Stimulated activated CD4-positive, alpha-beta T cell treated with anti-CD3 and anti-CD28 coated beads, Interleukin-1b, Interleukin-23, amount 100 ng/mL, for 1 hour (primary cell): ENCODE results near the gene FRMD4A.

ENCODE experiments used
- DNase-seq, 2 donors: peaks; one replicate each; pipeline ENCODE4 v3.0.0-alpha.2; 2020; ENCODE audit warnings: low read depth in 2 of 2

FRMD4A gene

DNA sequence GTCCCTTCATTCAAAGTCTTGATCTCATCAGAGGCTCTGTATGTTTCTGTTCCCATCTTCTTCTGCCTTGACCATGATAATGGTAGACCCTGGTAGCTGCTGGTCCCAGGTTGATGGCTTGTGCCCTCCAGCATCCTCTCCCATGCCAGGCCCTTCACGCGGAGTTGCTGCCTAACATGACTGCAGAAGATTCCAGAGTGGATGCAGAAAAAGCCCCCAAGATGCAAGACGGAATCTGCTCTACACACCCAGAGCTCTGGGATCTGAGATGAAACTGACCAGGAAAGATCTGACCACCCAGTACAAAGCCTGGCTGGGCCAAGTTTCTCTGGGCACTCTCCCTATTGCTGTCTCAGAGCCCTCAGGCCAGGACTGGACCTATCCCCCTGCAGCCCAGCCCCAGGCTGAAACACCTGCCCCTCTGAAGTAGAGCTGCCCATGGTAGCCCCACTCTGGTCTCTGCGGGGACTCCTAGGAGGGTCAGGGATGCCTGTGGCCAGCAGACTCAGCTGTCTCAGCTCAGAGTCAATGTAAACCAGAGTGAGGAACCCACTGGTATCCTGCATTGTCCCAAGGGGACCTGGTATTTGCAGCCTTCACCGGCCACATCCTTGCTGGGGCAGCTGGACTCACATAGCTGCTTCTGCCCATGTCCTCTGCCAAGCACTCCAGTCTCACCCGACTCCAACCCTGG, 9.5 kb upstream of the FRMD4A start:
- no peak for DNase-seq

DNA sequence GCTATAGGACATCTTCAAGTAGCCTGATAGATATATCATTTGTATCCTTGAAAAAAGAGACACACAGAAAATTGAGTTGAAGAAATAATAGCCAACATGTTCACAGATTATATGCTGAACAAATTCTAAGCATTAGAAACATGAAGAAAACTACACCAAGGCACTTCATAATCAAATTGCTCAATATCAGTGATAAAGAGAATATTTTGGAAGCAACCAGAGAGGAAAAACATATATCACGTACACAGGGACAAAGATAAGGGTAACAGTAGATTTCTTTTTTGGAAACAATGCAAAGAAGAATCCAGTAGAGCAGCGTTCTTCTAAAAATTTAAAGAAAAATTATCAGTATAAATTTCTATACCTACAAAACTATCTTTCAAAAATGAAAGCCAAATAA, 6.0 kb upstream of the FRMD4A start:
- DNase-seq, result no peak

DNA sequence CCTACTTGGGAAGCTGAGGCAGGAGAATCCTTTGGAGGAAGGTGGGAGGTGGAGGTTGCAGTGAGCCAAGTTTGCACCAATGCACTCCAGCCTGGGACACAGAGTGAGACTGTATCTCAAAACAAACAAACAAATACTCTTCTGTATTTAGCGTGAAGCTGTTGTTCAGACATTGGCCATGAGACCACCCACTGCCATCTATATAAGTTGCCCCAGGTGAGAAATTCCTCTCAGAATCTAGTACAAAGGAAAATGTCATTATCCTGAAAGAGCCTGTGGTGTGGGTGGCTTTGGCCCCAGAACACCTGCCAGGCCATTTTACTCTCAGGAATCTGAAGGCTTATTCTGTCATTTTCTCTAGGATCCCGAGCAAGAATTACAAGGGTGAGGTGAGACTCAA, 4.0 kb upstream of the FRMD4A start:
- no peak for DNase-seq

DNA sequence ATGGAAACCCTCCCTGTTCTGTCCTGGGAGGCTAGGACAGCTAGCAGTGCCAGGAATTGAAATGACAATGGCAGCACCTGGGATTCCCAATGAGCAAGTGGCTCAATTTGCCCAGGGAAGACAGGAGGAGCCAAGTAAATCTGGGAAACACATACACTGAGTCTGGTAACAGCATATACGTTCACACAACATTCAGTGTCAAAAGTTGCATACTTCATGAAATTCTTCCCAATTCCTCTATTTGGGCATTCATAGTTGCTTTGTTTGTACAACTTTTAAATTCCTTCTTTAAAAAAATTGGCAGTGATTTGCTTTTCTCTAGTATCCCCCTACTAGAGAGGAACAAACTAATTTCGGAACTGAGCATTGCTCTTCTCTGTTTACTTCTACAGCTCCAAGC, 2.9 kb upstream of the FRMD4A start:
- DNase-seq, result no peak

DNA sequence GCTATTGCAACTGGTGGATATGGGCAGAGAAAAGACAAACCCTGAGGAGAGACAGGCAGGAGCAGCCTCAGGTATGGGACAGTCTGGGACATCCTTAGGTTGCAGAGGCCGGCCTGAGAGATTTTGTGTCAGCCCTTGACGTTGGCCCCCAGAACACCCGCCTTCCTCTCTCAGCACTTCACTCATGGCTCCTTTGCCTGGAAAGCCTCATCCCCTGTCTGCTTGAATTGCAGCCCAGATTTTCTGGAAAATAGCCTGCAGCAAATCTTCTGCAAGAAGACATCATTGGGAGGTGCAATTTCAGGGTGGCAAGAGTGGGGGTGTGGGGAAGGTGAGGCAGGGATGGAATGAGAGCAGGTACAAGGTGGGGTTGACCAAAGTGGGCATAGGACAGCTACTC, 2.2 kb upstream of the FRMD4A start:
- no peak for DNase-seq

DNA sequence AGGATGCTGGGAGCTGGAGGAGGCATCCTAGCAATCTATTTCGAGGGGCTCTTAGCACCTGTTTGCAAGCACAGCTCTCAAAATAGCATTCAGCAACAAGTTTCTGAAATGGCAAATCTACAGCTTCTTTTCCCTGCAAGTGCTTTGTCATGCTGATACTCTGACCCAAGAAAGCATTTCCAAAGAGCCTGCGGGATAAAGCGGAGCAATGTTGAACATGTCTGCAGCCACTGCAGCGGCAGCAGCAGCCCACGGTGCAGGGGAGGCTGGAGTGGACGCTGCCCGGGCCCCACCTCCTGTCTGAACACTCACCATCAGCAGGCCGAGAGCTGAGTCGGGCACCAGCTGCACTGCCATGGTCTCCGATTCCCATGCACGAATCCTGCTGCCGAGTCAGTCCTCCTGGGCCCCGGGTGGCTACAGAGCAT, 964 bp downstream of the FRMD4A start:
- DNase-seq, result no peak

DNA sequence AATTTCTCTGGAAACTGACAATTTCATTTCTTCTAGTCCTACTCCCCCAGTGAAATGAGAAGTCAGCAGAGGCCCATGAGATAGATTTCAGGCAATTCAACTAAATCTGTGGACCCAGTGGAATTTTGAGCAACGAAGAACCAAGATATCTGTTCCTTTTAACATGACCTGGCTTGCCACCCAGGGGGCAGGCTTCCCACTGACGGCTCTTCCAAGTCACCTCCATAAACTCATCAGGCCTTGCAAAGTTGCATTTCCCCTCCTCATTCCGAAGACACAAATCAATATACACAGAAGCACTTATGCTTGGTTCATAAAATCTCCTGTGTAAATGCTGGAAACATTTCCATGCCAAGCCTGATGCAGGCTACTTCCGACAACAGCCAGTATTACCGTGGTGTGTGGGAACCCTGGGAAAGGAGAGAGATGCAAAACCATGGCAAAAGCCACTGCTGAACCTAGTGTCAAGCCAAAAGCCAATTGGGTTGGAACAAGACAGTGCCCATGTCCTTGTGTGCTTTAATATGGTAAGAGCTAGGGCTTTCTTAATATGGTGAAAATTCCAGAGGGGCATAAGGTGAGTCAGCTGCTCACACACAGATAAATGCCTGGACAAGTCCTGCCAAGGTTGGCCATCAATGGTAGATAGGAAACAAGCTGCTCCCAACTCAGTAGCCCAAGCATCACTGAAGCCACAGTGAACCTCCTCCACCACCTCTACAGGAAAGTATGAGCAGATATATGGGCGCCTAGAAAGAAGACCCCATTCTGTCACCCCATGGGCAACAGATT, 1.6 kb downstream of the FRMD4A start:
- DNase-seq, result no peak

DNA sequence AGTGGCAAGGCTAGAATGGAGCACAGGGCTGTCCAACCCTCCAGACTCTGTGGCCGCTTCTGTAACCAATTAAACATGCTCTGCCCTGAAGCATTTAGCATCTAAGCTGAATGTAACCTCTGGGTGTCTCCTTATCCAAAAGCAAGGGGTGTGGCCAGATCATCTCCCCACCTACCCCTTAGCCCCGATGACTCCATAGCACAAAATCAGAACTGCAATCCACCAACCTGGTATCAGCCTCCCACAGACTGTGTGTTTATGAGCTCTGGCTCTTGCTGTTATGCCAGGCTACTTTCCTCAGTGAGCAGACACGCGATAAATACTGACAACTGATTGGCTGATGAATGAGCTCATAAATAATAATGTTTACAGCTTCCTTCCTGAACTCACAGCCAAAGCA, 3.2 kb downstream of the FRMD4A start:
- DNase-seq, result no peak

DNA sequence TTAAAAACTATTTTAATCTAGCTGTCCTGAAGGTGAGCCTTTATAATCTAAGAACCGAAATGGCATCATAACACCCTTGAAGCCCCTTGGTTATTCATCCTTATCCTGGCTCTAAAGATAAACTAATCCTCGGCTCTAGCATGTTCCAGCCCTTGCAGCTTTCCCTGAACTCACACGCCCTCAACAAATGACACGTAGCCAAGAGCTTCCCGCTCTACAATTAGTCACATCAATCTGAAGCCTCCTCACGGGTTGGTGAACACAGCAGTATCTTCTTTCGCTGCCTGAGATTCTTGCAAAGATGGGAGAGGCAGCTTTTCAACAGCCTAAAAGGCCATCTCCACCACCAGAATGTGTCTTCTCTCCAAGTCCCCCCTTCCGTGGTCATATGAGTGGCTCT, 4.1 kb downstream of the FRMD4A start:
- DNase-seq, result no peak

DNA sequence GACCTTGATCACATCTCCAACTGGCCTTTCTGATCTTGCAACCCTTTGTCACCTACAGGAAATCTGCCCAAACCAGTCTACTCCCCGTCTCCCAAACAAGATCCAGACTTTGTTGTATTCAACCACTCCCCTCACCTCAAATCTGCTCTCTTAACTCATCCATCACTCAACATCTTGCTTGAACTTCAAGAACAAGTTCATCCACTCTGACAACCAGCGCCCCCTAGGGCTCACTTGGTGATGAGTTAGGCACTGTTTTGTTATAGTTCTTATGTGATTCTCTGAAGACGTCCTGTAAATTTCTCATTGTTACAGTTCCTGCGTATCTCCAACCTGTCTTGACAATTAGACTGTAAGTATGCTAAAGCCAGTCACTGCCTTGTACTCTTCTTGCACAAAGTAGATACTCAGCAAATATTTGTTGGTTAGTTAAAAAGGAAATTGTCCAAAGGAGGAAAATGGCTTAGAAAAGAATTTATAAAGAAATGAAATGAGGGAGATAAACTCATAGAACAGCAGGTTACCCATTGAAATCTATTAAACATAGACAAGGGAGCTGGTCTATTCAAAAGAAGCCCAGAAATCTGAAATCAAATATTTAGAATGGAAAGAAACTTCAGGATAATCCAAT, 5.3 kb downstream of the FRMD4A start:
- peak in 1 of 2 donors; percentile 45 for DNase-seq

DNA sequence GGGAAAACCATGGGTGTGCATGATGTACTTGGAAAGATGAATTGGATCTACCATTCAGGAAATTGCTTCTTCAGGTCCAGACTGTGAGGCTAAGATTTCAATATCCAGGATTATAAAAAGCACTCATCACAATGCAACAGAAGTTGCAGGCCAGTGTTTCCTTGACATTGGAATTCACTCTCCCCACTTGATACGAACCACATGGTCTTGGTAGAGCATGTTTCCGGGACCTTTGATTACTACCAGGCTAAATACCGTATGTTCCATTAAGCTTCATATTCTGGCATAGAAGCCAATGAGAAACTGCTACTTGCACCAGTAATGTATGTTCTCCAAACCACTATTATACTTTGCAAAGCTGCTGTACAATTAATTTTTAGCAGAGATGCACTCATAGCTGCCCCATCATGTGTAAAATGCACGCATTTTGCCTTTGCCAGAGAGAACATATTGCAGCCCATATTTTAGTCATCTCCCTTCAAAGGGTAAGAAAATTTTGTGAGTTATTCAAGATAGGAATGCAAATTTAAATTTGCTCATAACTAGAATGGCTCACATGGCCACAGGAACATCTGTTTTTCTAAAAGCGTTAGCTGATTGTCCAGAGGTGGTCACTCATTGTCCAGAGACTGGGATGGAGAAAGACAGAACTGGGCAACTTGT, 8.1 kb downstream of the FRMD4A start:
- no peak for DNase-seq

DNA sequence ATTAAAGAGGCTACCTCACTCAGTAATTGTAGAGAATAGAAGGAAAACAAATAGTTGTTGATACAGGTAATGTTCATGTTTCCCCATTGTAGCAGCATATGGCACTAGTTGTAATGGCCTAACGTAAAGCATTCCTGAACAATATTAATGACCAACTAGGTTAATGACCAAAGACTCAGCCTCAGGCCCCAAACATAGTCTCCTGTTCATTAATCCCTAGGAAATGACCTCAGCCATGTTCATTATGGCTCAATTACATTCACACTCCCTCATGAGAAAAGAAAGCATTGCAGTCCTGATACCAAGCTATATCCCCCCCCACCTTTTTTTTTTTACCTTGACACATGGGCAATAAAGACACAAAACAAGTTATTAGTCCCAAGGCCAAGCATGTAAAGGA, 12.7 kb downstream of the FRMD4A start:
- no peak for DNase-seq

DNA sequence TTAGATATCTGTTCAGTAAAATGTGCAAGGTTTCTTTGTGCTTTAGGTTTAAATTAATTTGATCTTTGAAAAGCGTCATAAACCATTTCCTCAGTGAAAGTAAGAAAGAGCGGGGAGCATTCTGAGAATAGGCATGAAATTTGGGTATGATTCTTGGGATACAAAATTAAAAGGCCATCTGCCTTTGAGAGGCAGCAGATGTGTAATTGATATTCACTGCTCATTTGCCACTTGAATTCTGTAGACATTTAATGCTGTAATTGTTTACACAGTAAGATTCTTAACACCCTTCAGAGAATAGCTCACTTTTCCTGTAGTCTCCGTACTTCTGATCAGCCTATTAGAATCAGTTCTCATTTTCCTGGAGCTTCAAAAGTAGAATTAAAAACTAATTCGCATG, 18.7 kb downstream of the FRMD4A start:
- DNase-seq, result no peak

DNA sequence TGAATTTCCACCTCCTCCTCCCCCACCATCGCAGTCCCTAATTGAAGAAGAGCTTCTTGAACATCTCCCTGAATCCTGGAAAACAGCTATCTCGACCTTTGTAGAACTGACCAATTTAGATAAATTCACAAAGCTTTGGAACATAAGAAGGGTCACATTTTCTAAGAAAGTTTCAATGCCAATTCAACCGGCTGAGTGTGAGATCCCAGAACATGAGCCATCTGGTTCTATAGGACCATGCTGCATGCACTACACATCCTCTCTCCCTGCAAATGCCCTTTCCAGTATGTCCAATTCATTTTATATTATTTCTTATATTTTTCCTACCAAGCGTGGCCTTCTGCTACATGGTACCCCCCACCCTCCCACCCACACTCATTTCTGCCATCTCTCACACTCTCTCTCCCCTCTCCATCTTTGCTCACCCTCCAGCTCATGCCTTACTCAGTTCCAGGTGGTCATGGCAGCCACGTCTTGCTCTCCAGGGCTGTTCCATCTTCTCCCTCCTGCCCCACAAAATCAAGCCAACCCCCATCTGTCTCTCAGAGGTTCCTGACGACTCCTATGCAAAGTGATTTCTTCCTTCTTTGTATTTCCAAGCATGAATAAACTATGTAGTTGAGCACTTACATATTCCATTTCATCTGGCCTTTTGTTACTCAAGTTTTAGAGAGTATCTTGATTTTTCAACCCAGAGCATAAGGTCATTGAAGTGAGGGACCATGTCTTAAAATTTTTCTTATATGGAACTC, 19.3 kb downstream of the FRMD4A start:
- DNase-seq, result no peak

DNA sequence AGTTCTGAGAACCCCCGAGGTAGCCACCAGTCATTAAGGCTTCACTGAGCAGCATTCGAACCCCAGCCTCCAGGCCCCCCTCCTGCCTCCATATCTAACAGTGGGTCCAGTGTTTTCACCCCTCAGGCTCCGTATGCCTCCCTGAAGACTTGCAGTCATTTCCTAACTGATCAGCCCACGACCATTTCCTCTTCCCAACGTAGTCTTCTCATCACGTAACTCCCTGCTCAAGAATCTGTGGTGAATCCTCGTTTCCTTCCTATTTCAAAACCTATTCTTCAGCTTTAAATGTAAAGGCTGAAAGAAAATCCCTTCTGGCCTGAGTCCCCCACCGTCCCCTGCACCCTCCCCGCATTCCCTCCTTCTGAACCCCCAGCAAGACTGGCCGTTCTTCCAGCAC, 21.1 kb downstream of the FRMD4A start:
- no peak for DNase-seq

DNA sequence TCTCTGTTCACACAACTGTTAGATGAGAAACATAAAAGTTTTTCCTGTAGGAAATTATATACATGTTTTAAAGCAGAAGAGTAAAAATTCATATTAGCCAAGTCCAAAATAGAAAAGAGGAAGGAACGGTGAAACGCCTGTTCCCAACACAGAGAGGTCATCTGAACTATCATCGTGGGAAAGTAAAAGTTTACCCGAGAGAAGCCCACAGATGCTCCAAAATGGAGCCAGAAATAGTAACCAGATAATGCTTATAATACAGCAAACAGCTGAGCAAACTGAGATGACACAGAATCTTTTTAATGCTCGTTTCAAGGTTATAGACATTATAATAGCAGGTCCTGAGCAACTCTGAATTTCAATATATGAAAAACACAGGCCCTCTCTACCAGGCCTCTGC, 24.5 kb downstream of the FRMD4A start:
- no peak for DNase-seq

DNA sequence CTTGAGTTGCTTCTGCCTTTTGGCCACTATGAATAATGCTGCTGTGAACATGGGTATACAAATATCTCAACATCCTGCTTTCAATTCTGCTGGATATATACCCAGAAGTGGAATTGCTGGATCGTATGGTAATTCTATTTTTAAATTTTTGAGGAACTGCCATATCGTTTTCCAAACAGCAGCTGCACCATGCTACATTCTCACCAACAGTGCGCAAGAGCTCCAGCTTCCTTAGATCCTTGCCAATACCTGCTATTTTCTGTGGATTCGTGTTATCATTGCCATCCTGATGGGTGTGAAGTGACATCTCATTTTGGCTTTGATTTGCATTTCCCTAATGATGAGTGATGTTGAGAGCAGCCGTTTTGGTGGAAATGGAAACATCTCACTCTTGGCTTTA, 26.7 kb downstream of the FRMD4A start:
- no peak for DNase-seq

DNA sequence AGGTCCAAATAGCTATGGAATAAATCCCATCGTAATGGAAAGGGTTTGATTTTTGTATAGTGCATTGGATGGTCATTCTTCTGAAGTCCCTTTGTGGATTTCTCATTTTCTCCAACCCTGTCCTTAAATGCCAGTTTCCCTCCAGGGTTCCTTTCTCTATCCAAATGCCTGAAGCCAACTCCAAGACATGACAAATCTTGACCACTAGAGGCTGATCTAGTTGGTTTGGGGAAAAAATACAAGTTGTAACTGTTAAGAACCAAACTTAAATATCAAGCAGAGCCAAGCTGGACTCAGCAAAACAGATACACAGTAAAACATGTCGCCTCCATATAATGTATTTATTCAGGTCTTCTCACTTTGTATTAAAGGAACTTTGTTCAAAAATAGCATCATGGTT, 28.7 kb downstream of the FRMD4A start:
- no peak for DNase-seq

DNA sequence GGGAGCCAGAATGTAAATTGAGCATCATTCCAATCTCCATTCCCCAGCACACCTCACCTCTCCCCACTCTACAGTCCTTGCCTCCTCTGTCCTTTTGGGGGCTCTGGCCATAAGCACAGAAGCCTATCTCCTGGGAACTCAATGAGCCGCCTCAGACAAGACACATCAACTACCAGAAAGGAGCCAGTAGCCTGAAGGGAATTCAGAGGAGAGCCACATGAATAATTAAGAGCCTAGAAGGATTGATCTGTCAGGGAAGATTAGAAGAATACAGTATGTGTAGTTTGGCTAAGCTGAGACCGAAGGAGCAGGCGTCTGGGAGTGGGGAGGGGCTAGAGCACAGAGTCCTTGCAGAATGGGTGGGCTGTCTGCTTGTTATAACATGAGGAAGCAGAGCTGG, 31.2 kb downstream of the FRMD4A start:
- no peak for DNase-seq

DNA sequence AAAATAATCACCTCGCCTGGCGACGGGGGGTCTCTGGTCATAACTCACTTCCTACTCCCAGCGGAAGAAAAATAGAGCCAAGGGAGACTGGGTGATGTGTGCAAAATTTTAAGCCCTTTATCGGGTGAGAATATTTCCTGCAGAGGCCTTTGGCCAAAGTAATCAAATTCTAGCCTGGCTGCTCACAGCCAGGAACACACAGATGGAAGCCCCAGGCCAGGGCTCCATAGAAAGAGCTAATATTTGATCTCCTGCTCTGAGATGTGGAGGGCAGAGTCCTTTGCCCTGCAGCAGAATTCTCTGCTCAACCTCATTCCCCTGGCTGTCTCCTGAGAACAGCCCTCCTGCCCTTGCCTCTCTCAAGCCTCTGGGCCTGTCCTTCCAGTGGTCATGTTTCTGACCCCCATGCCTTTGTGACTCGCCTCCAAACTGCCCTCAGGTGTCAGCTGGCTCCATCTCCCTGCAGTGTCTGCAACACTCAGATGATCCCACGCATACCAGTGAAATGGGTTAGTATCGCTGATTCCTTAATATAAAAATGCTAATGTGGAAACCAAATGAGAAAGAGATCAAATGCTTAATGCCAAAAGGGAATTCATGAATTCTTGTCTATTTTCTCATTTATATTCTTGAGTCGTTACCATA, 34.5 kb downstream of the FRMD4A start:
- no peak for DNase-seq

DNA sequence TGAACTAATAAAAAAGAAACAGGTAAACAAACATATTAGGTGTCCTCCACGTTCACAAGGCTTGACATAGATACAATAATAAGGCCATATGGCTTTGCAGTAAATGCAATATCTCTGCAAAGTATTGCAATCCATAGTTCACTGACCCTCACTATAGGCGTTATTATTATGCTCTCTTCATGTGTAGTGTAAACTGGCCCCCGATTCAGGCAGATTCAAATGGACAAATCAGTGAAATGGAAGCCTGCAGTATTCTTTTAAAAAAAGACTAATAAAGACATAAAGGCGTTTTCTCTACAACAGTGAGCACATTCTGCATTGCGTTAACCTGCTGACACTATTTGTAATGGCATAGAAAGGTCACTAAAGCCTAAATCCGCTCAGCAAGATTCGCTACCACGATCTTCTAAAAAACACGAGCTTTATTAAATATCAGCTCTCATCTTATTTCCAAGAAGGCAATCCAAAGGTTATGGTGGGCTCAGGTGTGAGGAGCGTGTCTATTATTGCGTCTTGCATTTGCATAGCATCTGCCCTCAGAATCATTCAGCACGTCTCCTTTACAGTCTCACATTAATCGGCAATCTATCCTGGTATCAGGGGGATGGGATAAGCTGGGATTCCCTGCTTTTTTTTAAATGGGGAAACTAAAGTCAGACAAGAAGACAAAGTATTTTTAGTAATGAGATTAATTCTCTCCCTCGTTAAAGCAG, 36.2 kb downstream of the FRMD4A start:
- DNase-seq, result no peak
